Uterus (tissue), 4 donors: ENCODE measurements around the gene CGB3. TPM values are rescaled to one million over a fixed set of nuclear protein-coding genes. Genes with fewer than 3 reads are reported as not detected.

Source experiments
- microRNA-seq: library from miRNA; unstranded; fragments of <30 nt; microRNA quantifications from one replicate; pipeline ENCODE4, GENCODE V29; 2016; ENCODE audit warnings: borderline microRNAs expressed, borderline replicate concordance
- small RNA-seq: library from RNA; depleted of rRNA; stranded (forward); fragments of <200 nt; gene quantifications from one replicate; pipeline ENCODE3, GENCODE V24; 2016
- total RNA-seq, 4 donors: library from RNA; depleted of rRNA in 3 of 4; stranded (reverse); fragments of >200 nt in 3 of 4; gene quantifications; one replicate each; pipeline versions ENCODE4 v1.1.0 to v1.2.4, GENCODE V29; 2014 to 2023
- donor health status: DM: yes; HTN: yes; CAD: no.

The CGB3 gene
- total RNA-seq, 4 donors from 2014 or later, result not detected

Small RNAs within 50 kb of the gene (microRNA-seq; reads per million reads assigned to microRNA genes)
- not detected for gene MIR6798

Small RNAs within 50 kb of the gene (small RNA-seq; reads per million reads assigned to genes)
- gene MIR6798, result not detected

Other genes starting within 250 kb of the CGB3 start
- 10 to 100 TPM in 3 of 4 donors, 1 to 10 TPM in 1; 9.2 to 54.3 (median 24.6) TPM for gene BCAT2, start 213.3 kb downstream of the CGB3 start, total RNA-seq
- 10 to 100 TPM in 1 of 4 donors, 1 to 10 TPM in 3; 5.6 to 31.9 (median 8.7) TPM for gene HSD17B14, start 187.8 kb downstream of the CGB3 start, total RNA-seq
- 10 to 100 TPM in 2 of 4 donors, 1 to 10 TPM in 2; 1.3 to 60.4 (median 10.4) TPM for gene PLEKHA4, start 155.7 kb downstream of the CGB3 start, total RNA-seq
- 10 to 100 TPM; 28.6 to 53.0 (median 30.9) TPM for gene PPP1R15A, start 151.9 kb downstream of the CGB3 start, total RNA-seq
- gene TULP2, start 125.6 kb downstream of the CGB3 start, total RNA-seq, result under 1 TPM in 2 of 4 donors, not detected in 2; 0.14 to 0.70 TPM
- 100 to 1,000 TPM in 3 of 4 donors, 10 to 100 TPM in 1; 98.5 to 211 (median 173) TPM for gene NUCB1, start 124.0 kb downstream of the CGB3 start, total RNA-seq
- gene DHDH, start 90.6 kb downstream of the CGB3 start, total RNA-seq, result under 1 TPM in 2 of 4 donors, not detected in 2; 0.41 to 0.95 TPM
- 10 to 100 TPM; 16.5 to 84.5 (median 39.5) TPM for gene BAX, start 69.5 kb downstream of the CGB3 start, total RNA-seq
- 1,000 to 10,000 TPM in 3 of 4 donors, 100 to 1,000 TPM in 1; 472 to 2,968 (median 1,570) TPM for gene FTL, start 59.0 kb downstream of the CGB3 start, total RNA-seq
- gene GYS1, start 31.0 kb downstream of the CGB3 start, total RNA-seq, result 10 to 100 TPM in 3 of 4 donors, 1 to 10 TPM in 1; 4.9 to 39.8 (median 16.6) TPM
- gene RUVBL2, start 30.4 kb downstream of the CGB3 start, total RNA-seq, result 100 to 1,000 TPM in 1 of 4 donors, 10 to 100 TPM in 3; 51.9 to 109 (median 77.7) TPM
- not detected for gene LHB, start 7.2 kb downstream of the CGB3 start, total RNA-seq
- gene CGB2, start 7.6 kb upstream of the CGB3 start, total RNA-seq, result not detected
- gene CGB1, start 12.6 kb upstream of the CGB3 start, total RNA-seq, result not detected
- not detected for gene CGB5, start 19.5 kb upstream of the CGB3 start, total RNA-seq
- gene CGB8, start 24.8 kb upstream of the CGB3 start, total RNA-seq, result not detected
- not detected for gene CGB7, start 33.4 kb upstream of the CGB3 start, total RNA-seq
- 1 to 10 TPM in 1 of 4 donors, under 1 TPM in 1, not detected in 2; 0.64 to 2.2 TPM for gene NTF4, start 40.5 kb upstream of the CGB3 start, total RNA-seq
- gene KCNA7, start 48.4 kb upstream of the CGB3 start, total RNA-seq, result not detected
- gene SNRNP70, start 61.1 kb upstream of the CGB3 start, total RNA-seq, result 100 to 1,000 TPM; 196 to 462 (median 289) TPM
- gene LIN7B, start 90.0 kb upstream of the CGB3 start, total RNA-seq, result 10 to 100 TPM in 1 of 4 donors, 1 to 10 TPM in 2, not detected in 1; 5.1 to 15.2 (median 5.7) TPM
- not detected for gene C19orf73, start 94.8 kb upstream of the CGB3 start, total RNA-seq
- gene PPFIA3, start 95.2 kb upstream of the CGB3 start, total RNA-seq, result 1 to 10 TPM in 2 of 4 donors, under 1 TPM in 1, not detected in 1; 0.51 to 8.3 (median 7.4) TPM
- 10 to 100 TPM in 1 of 4 donors, 1 to 10 TPM in 2, under 1 TPM in 1; 0.51 to 13.5 (median 6.6) TPM for gene HRC, start 131.1 kb upstream of the CGB3 start, total RNA-seq
- 10 to 100 TPM in 3 of 4 donors, 1 to 10 TPM in 1; 9.7 to 28.7 (median 15.4) TPM for gene TRPM4, start 133.5 kb upstream of the CGB3 start, total RNA-seq